C4-2B (cell line): ENCODE data around the gene TGFBI.

Experiments
- ZFX ChIP-seq: fragments of 450-650 bp; IDR thresholded peaks from 2 replicates; pipeline ENCODE4 v1.6.1; 2017
- TF ChIP-seq, protein P1 (sequence below): fragments of 450-650 bp; conservative IDR thresholded peaks from 2 replicates; pipeline ENCODE4 v1.5.1; 2017; ENCODE audit warnings: mild to moderate bottlenecking

DNA sequence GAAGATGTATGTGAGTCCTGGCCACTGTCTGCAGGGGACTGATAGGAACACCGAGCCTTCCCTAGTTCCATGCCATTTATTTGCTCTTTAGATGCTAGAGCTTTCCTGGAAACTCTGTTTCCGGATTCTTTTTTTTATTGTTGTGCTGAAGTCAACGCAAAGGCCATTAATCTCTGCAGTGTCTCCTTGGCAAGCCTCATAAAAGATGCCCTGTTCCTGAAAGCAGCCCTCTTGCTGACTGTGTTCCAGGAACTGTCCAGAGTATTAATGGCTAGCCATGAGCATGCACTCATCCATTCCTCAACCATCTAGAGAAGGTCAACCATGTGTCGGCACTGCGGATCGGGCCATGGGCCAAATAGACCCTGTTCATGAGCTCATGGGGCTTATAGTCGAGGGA is 61.0 kb downstream of the TGFBI start:
- TF ChIP-seq, protein P1, sequence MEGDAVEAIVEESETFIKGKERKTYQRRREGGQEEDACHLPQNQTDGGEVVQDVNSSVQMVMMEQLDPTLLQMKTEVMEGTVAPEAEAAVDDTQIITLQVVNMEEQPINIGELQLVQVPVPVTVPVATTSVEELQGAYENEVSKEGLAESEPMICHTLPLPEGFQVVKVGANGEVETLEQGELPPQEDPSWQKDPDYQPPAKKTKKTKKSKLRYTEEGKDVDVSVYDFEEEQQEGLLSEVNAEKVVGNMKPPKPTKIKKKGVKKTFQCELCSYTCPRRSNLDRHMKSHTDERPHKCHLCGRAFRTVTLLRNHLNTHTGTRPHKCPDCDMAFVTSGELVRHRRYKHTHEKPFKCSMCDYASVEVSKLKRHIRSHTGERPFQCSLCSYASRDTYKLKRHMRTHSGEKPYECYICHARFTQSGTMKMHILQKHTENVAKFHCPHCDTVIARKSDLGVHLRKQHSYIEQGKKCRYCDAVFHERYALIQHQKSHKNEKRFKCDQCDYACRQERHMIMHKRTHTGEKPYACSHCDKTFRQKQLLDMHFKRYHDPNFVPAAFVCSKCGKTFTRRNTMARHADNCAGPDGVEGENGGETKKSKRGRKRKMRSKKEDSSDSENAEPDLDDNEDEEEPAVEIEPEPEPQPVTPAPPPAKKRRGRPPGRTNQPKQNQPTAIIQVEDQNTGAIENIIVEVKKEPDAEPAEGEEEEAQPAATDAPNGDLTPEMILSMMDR = no peak
- no peak for TF ChIP-seq ZFX
